ENCODE measurements around the gene DNAJB6.

GRCh38 chr7:157437519-157438061, 100.8 kb downstream of the DNAJB6 start:
- TF ChIP-seq CTCF (IDR thresholded peaks at IDR 0.05; ENCODE audit: low read depth, low read length), result no peak
- no peak for TF ChIP-seq EZH2phosphoT487 (IDR thresholded peaks at IDR 0.05; ENCODE audit: low read depth)
